Globus pallidus (tissue), 1 donor: ENCODE results near the gene NPB.
A peak's percentile ranks its signal among the peaks of the same experiment; 100 is the strongest.

Source experiments
- DNase-seq: peaks from one replicate; pipeline ENCODE4 v3.0.0-alpha.2; 2015; ENCODE audit warnings: low spot score

The NPB gene

DNA sequence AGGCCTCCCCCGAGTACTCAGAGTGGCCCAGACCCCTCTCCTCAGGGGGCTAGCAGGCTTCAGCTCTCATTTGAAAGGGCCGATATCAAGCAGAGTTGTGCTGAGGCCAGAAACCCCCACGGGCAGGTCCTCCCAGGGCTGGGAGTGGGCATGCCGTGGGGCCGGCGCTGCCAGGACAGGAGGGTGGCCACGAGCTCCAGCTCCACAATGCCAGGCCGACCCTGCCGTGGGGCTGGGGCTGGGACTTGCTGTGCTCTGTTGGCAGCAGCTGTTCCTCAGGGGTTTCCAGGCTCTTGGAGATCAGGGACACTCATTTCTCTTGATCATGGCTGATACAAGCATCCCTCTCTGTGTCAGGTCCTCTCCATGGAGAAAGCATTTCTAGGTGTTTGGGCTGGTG, 3.2 kb upstream of the NPB start:
- no peak for DNase-seq

DNA sequence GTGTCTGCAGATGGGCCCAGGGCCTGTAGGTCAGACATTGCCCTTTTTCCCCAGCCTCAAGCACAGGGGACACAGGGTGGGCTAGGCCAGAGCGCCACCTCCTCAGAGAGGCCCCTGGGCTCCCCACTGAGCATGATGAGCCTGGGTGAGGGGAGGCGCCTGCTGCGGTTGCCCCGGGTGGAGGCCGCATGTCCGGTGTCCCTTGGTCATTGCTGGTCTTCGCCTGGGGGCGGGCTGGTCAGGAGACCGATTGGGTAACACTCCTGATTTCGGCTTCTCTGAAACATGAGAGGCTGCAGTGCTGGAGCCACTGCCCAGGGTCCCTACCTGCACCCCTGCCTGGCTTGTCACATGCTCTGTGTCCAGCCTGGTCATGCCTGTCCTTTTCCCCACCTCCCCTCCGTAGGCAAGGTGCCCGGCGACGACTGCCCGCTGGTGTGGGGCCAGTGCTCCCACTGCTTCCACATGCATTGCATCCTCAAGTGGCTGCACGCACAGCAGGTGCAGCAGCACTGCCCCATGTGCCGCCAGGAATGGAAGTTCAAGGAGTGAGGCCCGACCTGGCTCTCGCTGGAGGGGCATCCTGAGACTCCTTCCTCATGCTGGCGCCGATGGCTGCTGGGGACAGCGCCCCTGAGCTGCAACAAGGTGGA, 2.4 kb upstream of the NPB start:
- no peak for DNase-seq

DNA sequence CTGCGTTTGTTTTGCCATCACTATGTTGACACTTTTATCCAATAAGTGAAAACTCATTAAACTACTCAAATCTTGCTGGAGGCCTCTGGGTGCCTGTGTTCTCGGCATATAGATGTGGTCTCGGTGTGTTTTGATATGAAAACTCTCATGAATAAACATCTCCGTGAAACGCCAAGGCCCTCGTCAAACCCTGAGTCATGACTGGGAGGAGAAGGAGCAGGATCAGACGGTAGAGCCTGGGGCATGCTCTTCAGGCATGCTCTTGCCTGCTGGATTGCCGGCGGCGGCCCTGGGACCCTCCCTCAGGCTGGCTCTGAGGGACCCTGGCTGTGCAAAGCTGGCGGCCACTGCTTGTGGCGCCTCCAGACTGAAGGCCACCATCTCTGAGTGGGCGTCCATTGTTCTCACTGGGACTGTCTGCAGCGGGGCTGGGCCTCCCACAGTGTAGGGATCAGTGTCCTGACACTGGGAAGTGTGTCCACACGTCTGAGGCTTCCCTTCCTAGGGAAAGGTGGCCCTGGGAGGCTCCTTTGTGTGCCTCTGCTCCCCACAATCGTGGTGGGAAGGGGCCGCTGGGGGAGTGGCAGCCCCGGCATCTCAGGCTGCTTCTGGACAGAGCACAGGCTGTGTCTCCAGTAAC, 1.7 kb upstream of the NPB start:
- no peak for DNase-seq

GRCh38 chr17:81901167-81902022, 643 bp upstream of the NPB start:
- DNase-seq = no peak

GRCh38 chr17:81902653-81903414, 796 bp downstream of the NPB start:
- no peak for DNase-seq

DNA sequence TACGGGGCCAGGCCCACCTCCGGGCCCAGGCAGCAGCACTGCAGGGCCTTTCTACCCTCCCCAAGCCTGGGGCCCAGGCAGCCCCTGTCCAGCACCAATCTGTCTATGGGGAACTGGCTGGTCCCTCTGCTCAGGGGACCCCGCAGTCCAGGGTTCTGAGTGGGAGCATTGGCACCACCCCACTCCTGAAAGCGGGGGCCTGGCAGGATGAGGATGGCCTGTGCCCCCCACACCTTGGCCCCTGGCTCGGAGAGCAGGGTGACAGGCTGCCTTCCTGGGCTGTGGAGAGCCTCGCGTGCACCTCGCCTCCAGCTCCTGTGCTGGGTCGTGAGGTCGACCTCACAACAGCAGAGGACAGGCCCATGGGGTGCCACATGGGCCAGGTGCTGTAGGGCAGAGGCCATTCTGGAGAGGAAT, 1.4 kb downstream of the NPB start:
- no peak for DNase-seq

DNA sequence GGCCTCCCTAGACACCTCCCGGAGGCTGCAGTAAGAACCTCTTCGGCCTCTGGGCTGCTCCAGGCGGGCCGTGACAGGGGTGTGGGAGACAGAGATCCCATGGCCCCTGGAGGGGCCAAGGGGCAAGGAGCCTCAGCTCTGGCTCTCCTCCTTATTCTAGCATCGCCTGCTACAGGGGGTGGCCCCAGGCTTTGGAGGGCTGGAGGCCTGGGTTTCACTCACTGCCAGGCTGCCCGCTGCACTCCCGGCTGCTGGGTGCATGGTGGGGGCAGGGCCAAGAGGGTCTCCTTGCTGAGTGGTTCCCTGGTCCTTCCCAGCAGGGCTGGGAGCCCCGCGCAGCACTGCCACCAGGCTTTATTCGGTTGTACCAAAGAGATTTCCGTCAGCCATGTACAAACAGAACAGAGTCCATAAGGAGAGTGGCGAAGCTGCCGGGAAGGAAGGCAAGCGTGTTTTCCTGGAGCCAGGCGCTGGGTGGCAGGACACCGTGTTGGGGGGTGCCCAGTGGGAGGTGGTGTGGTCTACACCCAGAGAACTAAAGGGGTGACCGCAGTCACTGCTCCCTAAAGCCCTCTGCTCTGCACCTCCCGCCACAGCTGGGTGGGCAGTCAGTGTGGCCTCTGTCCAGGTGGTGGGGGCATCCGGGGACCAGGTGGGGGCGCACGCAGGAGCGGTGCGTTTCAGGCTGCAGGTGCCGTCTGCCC, 2.0 kb downstream of the NPB start:
- no peak for DNase-seq

- no peak for DNase-seq
Measured at GRCh38 chr17:81904600-81905423, 2.8 kb downstream of the NPB start.

DNA sequence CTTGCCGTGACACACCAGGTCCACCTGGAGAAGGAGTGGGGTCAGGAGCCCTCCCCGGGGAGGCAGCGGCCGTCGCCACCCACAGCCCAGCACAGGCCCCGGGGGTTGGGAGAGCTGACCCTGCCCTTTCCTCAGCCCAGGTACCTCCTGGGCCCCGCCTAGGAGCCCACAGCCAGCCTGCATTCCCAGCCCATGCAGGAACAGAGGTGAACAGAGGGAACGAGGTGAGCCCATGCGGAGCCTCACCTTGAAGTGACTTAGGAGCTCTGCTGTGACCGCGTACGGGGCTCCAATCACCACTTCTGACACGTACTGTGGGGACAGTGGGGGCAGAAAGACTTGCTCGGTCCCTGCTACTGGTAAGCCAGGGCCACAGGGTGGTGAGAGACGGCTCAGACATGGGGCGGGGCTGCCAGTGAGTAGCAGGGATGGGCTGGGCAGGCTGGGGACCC, 3.4 kb downstream of the NPB start:
- DNase-seq = no peak

DNA sequence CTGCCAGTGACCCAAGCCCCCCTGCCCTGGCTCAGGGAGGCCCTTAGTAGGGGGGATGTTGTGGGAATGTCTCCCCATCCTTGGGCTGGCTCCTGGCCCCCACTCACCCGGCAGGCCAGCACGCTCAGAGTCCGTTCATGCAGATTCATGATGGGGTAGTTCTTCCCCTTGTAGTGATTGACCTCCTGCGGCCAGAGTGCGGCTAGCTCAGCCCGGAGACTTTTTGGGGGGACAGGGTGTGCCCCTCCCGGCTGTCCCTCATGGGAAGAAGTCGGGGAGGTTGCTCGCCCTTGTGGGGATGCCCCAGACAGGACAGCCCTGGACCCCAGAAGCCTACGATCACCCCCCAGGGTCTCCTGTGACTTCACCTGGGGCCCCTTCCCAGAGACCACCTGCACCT, 4.0 kb downstream of the NPB start:
- DNase-seq = no peak

- DNase-seq = no peak
Measured at GRCh38 chr17:81906476-81907218, 4.6 kb downstream of the NPB start.

DNA sequence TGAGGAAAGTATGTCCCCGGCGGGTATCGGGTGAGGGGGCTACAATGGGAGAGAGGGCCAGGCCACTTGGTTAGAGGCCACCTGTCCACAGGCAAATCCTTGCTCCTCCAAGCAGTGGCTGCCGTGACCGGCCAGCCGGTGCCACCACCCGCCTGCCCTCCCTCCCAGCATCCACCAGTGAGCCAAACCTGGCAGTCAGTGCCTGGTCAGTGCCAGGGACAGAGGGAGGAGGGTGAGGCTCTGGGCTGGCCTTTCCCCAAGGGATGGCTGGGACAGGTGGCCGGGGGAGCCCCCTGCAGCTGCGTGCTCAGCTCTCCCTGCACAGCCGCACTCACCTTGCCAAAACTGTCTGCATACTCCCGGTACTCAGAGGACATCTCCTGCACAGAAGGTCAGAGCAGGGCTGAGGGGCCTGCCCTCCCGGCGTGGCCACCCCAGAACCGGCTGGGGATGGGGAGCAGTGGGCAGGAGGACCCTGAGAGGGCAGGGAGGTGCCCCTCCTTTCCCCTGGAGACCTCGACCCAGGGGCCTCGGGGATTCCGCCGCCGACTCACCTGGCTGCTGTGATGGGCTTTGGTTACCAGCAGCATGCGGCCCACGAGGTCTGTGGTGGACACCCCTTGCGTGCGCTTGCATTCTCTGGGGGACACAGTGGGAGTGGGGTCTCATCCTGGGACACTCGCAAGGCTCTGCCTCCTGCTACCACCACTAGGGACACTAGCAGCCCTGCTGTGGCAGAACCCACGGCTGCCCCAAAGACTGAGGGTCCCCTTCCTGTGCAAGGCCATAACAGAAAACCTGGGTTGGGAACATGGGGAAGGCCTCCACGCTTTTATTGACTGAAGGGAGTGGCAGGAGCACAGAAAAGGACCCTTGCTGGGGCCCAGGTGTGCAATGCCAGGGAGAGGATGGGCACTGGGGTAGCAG, 5.4 kb downstream of the NPB start:
- DNase-seq = no peak

DNA sequence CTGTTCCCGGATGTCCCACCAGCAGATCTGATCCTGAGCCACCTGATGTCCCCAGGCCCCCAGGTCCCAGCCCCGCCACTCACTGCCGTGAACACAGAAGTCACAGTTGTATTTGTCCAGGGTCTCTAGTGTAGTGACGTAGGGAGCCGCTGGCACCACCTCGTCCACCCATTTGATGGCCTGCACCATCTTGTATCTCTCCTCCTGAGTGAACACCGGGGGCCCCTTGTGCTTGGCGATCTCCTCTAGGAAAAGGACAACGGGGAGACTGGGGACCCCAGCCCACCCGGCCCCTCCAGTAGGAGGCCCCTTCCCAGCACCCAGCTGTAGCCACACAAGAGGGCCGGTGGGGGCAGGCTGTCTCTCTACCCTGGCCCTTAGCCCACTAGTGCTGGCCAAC, 6.8 kb downstream of the NPB start:
- no peak for DNase-seq

DNA sequence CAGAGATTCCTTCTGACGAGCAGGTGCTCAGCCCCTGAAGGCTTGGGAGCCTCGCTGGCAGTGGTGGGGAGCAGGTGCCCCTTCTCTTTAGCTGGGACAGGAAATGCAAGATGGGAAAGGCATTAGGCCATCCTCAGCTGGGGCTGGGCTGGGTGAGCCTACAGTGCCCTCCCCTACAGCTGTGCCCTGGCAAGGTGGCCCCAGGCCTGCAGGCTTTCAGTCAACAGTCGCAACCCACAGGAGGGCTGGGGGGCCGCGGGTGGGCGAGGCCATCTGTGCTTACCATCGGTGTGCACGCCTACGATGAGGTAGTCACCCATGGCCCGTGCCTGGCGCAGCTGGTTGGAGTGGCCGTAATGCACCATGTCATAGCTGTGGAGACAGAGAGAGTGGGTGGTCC, 7.2 kb downstream of the NPB start:
- DNase-seq = no peak

GRCh38 chr17:81909966-81910839, 8.2 kb downstream of the NPB start:
- no peak for DNase-seq

DNA sequence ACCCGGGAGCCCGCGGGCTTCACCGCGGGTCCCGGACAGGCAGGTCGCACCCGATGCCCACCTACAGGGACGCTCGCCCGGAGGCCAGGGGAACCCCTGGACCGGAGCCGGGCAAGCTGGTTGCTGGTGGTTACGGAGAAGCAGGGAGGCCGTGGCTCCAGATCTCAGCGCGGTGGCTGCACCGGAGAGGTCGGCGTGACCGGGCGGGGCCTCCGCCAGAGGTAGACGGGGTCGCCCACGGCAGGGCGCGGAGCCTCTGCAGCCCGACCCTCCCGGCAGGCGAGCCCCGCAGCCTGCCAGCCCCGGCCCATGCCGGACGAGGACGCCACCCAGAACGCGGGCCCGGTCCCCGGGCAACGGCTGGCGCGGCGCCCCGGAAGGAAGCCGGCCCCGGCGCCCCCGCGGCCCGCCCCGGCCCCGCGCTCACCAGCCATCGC, 8.8 kb downstream of the NPB start:
- DNase-seq = no peak

DNA sequence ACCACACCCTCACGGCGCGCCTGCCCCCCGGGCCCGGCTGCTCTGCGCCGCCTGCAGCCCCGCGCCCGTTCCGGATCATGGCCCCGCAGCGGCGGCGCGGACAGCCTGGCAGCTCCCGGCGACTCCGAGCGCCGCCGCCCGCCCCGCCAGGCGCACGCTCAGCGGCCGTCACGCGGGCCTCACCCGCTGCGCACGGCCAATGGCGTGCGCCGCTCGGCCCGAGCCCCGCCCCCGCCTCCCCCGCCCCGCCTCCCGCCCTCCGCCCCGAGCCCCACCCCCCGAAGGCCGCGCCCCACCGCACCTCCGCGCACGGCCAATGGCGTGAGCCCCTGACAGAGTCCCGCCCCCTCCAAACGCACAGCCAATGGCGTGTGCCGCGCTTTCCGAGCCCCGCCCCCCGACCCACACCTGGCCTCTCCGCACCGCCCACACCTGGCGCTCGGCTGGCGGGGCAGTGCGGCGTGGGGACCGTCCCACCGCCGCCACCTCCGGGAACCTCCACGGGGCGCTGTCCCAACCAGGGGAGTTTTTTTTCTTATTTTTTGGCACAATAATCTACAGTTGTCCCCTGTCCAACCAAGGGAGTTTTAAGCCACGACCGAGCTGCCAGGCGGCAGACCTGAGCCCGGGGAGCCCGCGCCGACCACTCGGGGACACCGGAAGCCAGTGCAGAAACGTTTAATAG, 9.4 kb downstream of the NPB start, which contains the start of gene PCYT2:
Gene PCYT2 (minus strand): TSS at position 123 of the 685 bp plus-strand sequence. CDS start 44 bp downstream, at position 79.
- peak; percentile 89 for DNase-seq
